Activated naive CD4-positive, alpha-beta T cell (primary cell): Measurements from ENCODE around the gene SPATA3.
"Not testable (repeated sequence)": the region's sequence is repeated elsewhere in the genome, so short reads cannot be mapped to it uniquely, and the experiment has no call there.

Source experiments
- DNase-seq, 4 experiments: peaks; one replicate each; lab custom pipeline; 2025; lab: John Stamatoyannopoulos, UW

Gene SPATA3

GRCh38 chr2:230995821-230996220 is at the start of gene SPATA3:
SPATA3 (plus strand) TSS chr2:230996121; CDS start chr2:230996234, 113 bp downstream.
- DNase-seq: no peak

- DNase-seq: no peak
These were observed 49.3 kb upstream of the SPATA3 start for GRCh38 chr2:230946429-230947234.

GRCh38 chr2:230947235-230947576 is 48.7 kb upstream of the SPATA3 start:
- DNase-seq: no peak

- no peak for DNase-seq
These were observed 48.0 kb upstream of the SPATA3 start for GRCh38 chr2:230947908-230948365.

- no peak for DNase-seq
These were observed 45.7 kb upstream of the SPATA3 start for GRCh38 chr2:230949966-230950873.

- DNase-seq: no peak
These were observed 45.0 kb upstream of the SPATA3 start for GRCh38 chr2:230950874-230951339.

- no peak for DNase-seq
These were observed 44.5 kb upstream of the SPATA3 start for GRCh38 chr2:230951396-230951795.

- DNase-seq: no peak
These were observed 43.5 kb upstream of the SPATA3 start for GRCh38 chr2:230952226-230952956.

- no peak for DNase-seq
These were observed 42.1 kb upstream of the SPATA3 start for GRCh38 chr2:230953845-230954244.

- DNase-seq: no peak
These were observed 41.2 kb upstream of the SPATA3 start for GRCh38 chr2:230954746-230955145.

- DNase-seq: no peak
These were observed 40.7 kb upstream of the SPATA3 start for GRCh38 chr2:230955163-230955737.

- DNase-seq: no peak
These were observed 38.8 kb upstream of the SPATA3 start for GRCh38 chr2:230956827-230957755.

- no peak for DNase-seq
These were observed 38.0 kb upstream of the SPATA3 start for GRCh38 chr2:230957756-230958391.

GRCh38 chr2:230958820-230959756 is 36.8 kb upstream of the SPATA3 start:
- no peak for DNase-seq

- DNase-seq: no peak
These were observed 35.9 kb upstream of the SPATA3 start for GRCh38 chr2:230960026-230960425.

GRCh38 chr2:230961091-230961491 is 34.8 kb upstream of the SPATA3 start:
- no peak for DNase-seq

- DNase-seq: no peak
These were observed 31.7 kb upstream of the SPATA3 start for GRCh38 chr2:230964136-230964730.

- no peak for DNase-seq
These were observed 28.8 kb upstream of the SPATA3 start for GRCh38 chr2:230967113-230967512.

- DNase-seq: not testable (repeated sequence)
These were observed 27.6 kb upstream of the SPATA3 start for GRCh38 chr2:230968314-230968713.
